SK-N-MC (cell line): ENCODE measurements around the gene BFSP2.
"Not testable (repeated sequence)": the region's sequence is repeated elsewhere in the genome, so short reads cannot be mapped to it uniquely, and the experiment has no call there.

ENCODE experiments used
- DNase-seq: peaks from one replicate; pipeline ENCODE4 v3.0.0-alpha.2; 2011; ENCODE audit warnings: low read depth, low spot score
- H3K27ac ChIP-seq: fragments of 200-600 bp; sonication (generic); 2 replicates; pipeline ENCODE4 v1.5.1; 2016; ENCODE audit warnings: mixed run types
- H3K36me3 ChIP-seq: fragments of 200-600 bp; sonication (generic); 2 replicates; pipeline ENCODE4 v1.6.1; 2017; ENCODE audit warnings: antibody characterized with exemption, low read length, mixed read lengths; ENCODE audit not compliant: insufficient read depth
- H3K4me3 ChIP-seq: fragments of 200-600 bp; sonication (generic); 2 replicates; pipeline ENCODE4 v1.5.1; 2016
- H3K9ac ChIP-seq: fragments of 200-600 bp; sonication (generic); 2 replicates; pipeline ENCODE4 v1.8.0; 2017; ENCODE audit warnings: mixed run types, mixed read lengths; ENCODE audit not compliant: insufficient read length
- H3K9me3 ChIP-seq: fragments of 200-600 bp; sonication (generic); 2 replicates; pipeline ENCODE4 v1.6.1; 2017; ENCODE audit warnings: low read depth, mild to moderate bottlenecking, antibody characterized with exemption, low read length, moderate library complexity, mixed read lengths
- EZH2 ChIP-seq: fragments of 200-600 bp; sonication (generic); IDR thresholded peaks from one replicate; pipeline ENCODE4 v1.6.1; 2017; ENCODE audit warnings: antibody characterized with exemption
- FOXP2 ChIP-seq: optimal IDR thresholded peaks from 2 replicates; pipeline ENCODE3; 2011; ENCODE audit warnings: mild to moderate bottlenecking, moderate library complexity; ENCODE audit not compliant: insufficient read depth; ENCODE audit errors: extremely low read length, control extremely low read depth
- POLR2AphosphoS5 ChIP-seq: IDR thresholded peaks from 2 replicates; pipeline ENCODE4 v1.6.1; 2012; ENCODE audit warnings: mild to moderate bottlenecking, low read depth, low read length, borderline replicate concordance

The BFSP2 gene

DNA sequence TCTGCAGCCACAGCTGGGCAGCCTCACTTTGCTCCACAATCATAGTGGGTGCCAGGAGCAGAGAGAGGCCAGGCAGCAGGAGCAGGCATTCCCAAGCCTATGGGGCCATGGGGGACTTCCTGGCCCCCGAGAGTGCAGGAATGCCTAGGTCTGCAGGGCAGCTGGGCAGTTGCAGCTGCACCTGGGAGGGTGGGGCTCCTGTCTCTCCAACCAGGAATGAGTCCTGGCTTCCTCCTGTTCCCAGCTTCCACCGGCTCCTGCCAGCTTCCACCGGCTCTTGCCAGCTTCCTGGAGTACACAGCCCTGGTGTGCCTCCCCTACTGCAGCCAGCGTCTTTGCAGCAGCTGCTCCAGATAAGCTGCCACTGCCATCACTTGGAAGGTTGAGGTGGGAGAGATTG, 87.3 kb downstream of the BFSP2 start:
- Histone ChIP-seq H3K4me3 (no peak overlapping the region), H3K36me3 (no peaks in the 10 kb centered on the region), H3K9ac (no peak overlapping the region), H3K9me3 (no peaks in the 10 kb centered on the region), H3K27ac (no peak overlapping the region)
- DNase-seq: no peak
- TF ChIP-seq FOXP2 (no peak), EZH2 (no peak), POLR2AphosphoS5 (no peak)

GRCh38 chr3:133487920-133488540, 88.2 kb downstream of the BFSP2 start:
- Histone ChIP-seq H3K36me3 (no peaks in the 10 kb centered on the region), H3K9me3 (no peaks in the 10 kb centered on the region), H3K27ac (no peak overlapping the region), H3K9ac (no peak overlapping the region), H3K4me3 (no peak overlapping the region)
- TF ChIP-seq FOXP2: no peak
- TF ChIP-seq EZH2: no peak
- no peak for TF ChIP-seq POLR2AphosphoS5
- DNase-seq: no peak

DNA sequence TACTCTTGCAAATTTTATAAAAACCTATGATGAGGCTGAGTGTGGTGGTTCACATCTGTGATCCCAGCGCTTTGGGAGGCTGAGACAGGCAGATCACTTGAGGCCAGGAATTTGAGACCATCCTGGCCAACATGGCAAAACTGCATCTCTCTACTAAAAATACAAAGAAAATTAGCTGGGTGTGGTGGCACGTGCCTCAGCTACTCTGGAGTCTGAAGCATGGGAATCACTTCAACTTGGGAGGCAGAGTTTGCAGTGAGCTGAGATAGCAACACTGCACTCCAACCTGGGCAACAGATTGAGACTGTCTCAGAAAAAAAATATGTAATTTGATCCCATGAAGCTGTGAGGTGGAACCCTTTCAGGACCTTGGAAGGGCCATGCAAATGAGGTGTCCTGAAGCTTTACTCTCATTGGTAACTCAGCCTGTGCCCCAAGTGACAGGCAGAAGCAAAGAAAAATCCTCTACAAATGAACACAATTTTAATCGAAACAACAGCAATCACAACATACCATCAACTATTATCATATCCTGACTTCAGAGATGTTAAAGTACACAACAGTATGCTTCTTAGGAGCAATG, 89.0 kb downstream of the BFSP2 start:
- no peak overlapping the region for H3K9ac ChIP-seq
- no peaks in the 10 kb centered on the region for H3K36me3 ChIP-seq
- no peak overlapping the region for H3K4me3 ChIP-seq
- no peak overlapping the region for H3K27ac ChIP-seq
- DNase-seq: no peak
- no peak for TF ChIP-seq EZH2
- no peak for TF ChIP-seq FOXP2
- TF ChIP-seq POLR2AphosphoS5: no peak
- H3K9me3 ChIP-seq: no peaks in the 10 kb centered on the region

DNA sequence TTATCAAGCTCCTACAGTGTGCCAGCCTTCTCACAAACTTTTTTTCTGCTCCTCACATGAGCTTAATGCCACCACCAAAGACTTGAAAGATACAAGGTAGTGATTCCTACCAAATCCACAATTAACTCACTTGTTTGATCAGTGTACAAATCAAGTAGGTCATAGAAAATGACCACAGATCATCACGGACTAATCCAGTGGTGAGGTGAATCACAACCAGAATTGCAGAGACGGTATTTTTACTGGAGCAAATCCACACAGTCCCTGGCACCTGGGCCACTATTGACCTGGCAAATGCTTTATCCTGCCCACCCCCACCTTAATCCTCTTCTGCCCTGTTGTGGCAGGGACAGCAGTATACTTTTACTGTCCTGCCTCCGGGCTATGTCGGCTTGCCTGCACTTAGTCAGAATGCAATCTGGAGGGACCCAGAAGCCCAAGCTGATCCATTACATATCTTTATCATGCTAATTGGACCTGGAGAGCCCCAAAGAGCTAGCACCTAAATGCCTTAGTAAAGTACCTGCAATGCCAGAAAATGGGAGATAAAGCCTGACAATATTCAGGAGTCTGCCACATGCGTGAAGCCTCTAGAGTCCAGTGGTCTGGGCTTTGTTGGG, 89.7 kb downstream of the BFSP2 start:
- TF ChIP-seq EZH2: no peak
- no peak for TF ChIP-seq POLR2AphosphoS5
- no peak for TF ChIP-seq FOXP2
- H3K9me3 ChIP-seq: no peaks in the 10 kb centered on the region
- no peak overlapping the region for H3K27ac ChIP-seq
- H3K9ac ChIP-seq: no peak overlapping the region
- H3K36me3 ChIP-seq: no peaks in the 10 kb centered on the region
- DNase-seq: no peak
- no peak overlapping the region for H3K4me3 ChIP-seq

DNA sequence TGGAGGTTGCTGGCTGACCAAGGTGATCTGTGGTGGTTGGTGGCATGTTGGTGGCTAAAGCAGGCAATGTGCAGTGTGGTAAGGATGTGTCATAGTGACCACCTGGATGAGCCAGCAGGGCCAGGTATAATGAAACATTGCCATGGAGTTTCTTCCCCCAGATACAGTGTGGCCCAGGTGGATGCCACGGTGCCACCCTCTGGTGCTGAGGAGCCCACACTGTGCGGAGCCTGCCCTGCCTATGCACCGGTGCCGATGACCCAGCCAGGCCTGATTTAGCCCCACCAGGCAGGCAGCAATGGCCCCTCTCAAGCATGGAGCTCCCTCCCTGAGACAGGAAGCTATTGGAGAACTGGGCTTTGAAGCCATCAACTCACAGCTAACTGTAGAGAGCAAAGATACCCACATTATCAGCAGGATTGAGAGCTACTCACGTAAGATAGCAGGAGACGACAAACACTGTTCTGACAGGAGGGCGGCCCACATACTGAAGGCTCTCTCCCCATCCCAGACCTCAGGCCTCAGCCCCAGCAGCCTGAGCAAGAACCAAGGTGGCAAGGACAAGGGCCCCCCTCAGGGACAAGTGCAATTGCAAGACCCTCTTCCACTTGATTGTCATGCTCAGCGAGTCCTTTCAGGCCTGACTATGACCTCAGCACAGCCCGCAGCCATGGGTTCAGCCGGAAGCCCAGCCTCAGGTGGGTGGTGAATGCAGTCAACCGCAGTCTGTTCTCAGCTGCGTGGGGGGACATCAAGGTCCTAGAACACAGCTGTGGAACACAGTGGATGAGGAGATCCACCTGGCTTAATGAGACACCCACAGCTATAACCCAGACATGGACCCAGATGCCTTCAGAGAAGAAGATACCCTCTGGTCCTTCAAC, 90.9 kb downstream of the BFSP2 start:
- H3K27ac ChIP-seq: no peak overlapping the region
- no peaks in the 10 kb centered on the region for H3K36me3 ChIP-seq
- H3K9ac ChIP-seq: no peak overlapping the region

DNA sequence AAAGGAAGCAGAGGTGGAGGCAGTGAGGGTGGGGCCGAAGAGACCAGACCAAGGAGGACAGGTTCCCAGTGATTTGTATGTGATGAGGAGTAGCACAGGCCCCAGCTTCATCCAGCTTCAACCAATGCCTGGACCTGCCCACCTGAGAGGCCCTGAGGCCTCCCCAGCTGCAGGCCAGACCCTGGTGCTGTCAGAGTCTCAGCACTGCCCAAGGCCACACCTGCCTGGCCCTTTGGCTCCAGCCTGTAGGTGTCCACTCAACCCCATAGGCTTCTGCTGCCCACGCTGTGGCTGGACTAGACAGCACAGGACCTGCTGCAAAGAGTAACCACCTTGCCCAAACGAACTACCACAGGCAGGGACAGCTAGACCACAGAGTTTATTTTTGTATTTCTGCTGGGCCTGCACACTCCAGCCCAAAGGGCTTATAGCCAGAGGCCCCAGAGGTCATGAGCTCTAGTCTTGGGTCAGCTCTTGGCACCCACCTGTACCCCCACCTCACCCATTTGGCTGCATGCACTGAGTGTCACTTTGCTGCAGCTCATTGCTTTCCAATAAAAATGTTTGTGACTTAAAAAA, 91.7 kb downstream of the BFSP2 start:
- no peak for TF ChIP-seq EZH2
- TF ChIP-seq POLR2AphosphoS5: no peak
- no peak for TF ChIP-seq FOXP2
- H3K27ac ChIP-seq: no peak overlapping the region
- DNase-seq: no peak
- H3K9me3 ChIP-seq: no peaks in the 10 kb centered on the region
- no peaks in the 10 kb centered on the region for H3K36me3 ChIP-seq
- no peak overlapping the region for H3K9ac ChIP-seq
- H3K4me3 ChIP-seq: no peak overlapping the region

More for the DNA sequence above, 90.9 kb downstream of the BFSP2 start:
- Histone ChIP-seq H3K4me3 (no peak overlapping the region), H3K9me3 (no peaks in the 10 kb centered on the region)
- TF ChIP-seq EZH2: no peak
- TF ChIP-seq FOXP2: no peak
- no peak for TF ChIP-seq POLR2AphosphoS5
- DNase-seq: no peak

GRCh38 chr3:133492159-133492741, 92.4 kb downstream of the BFSP2 start:
- H3K9ac ChIP-seq: no peak overlapping the region
- no peak for DNase-seq
- no peak overlapping the region for H3K4me3 ChIP-seq
- H3K27ac ChIP-seq: no peak overlapping the region
- no peaks in the 10 kb centered on the region for H3K9me3 ChIP-seq
- no peaks in the 10 kb centered on the region for H3K36me3 ChIP-seq
- no peak for TF ChIP-seq POLR2AphosphoS5

- TF ChIP-seq EZH2 (no peak), POLR2AphosphoS5 (no peak), FOXP2 (no peak)
- Histone ChIP-seq H3K36me3 (no peaks in the 10 kb centered on the region), H3K9me3 (no peaks in the 10 kb centered on the region), H3K9ac (no peak overlapping the region), H3K27ac (no peak overlapping the region), H3K4me3 (no peak overlapping the region)
- no peak for DNase-seq
Observed at GRCh38 chr3:133494469-133494868, 94.6 kb downstream of the BFSP2 start.

DNA sequence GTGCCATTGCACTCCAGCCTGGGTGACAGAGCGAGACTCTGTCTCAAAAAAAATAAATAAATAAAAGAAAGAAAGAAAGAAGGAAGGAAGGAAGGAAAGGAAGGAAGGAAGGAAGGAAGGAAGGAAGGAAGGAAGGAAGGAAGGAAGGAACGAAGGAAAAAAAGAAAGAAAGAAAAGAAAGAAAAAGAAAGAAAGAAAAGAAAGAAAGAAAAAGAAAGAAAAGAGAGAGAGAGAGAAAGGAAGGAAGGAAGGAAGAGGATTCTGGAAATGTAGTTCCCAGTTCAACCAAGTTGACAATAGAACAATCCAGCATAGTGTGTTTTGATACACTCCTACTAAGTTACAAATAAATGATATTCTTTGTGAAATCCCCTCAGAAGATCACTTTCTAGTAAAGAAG, 102.7 kb downstream of the BFSP2 start:
- H3K36me3 ChIP-seq, DNase-seq, H3K9me3 ChIP-seq, H3K9ac ChIP-seq, H3K4me3 ChIP-seq, H3K27ac ChIP-seq: not testable (repeated sequence)
